ENCODE data around the gene TNNI3K. TPM values are rescaled to one million over a fixed set of nuclear protein-coding genes. Genes with fewer than 3 reads are reported as not detected.

The TNNI3K gene
- total RNA-seq, 2 donors from 2014 or later, result 0.45 to 0.98 TPM

DNA sequence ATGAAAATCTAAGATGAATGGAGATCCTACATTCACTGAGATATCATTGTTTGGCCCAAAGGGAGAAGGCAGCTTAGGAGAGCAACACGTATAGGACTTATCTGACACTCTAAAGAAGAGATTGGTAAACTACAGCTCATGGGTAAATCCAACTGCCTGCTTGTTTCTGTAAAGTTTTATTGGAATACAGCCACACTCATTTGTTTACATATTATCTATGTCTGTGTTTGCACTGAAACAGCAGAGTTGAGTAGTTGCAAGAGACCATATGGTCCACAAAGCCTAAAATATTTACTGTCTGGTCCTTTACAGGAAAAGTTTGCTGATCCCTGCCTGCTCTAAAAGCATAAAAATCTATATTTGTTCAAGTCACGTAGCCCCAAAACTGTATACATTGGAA is 291.5 kb downstream of the TNNI3K start:
- no peak for DNase-seq (ENCODE audit: low spot score in 2 of 2)
- ATAC-seq, result no peak
- Mint-ChIP-seq H3K9me3 (peaks cover 0 to 7% of the 10 kb centered on the region in 2 donors), H3K27ac (no peak overlapping the region), H3K36me3 (no peaks in the 10 kb centered on the region)

- no peak for DNase-seq (ENCODE audit: low spot score in 2 of 2)
- no peak for ATAC-seq
- Mint-ChIP-seq H3K27ac (no peak overlapping the region), H3K36me3 (no peaks in the 10 kb centered on the region), H3K9me3 (peaks cover 0 to 7% of the 10 kb centered on the region in 2 donors)
These were observed 292.9 kb downstream of the TNNI3K start for GRCh38 chr1:74528123-74528522.

DNA sequence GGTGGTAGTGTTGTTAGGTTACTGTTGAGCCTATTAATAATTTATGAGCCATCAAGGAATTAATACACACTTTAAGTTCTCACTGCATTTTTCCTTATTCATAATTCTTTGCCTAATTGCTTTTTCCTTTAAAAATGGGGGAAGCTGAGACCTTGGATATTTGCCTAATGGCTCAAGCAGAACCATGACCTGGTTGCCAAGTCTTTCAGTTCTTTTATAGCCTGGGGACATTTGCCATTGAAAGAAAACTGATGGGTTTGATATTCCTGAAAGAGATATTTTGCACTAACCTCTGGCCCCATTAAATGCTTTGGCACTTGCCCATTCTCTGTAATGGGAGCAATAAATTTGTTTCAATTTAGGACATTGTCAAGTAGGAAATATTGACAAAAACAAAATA is 295.7 kb downstream of the TNNI3K start:
- H3K36me3 Mint-ChIP-seq, result no peaks in the 10 kb centered on the region
- H3K9me3 Mint-ChIP-seq, result peaks cover 0 to 7% of the 10 kb centered on the region in 2 donors
- ATAC-seq, result no peak
- no peak for DNase-seq (ENCODE audit: low spot score in 2 of 2)
- H3K27ac Mint-ChIP-seq, result no peak overlapping the region

- ATAC-seq (no peak), DNase-seq (ENCODE audit: low spot score in 2 of 2) (no peak)
- Mint-ChIP-seq H3K27ac (no peak overlapping the region), H3K36me3 (no peaks in the 10 kb centered on the region), H3K9me3 (peaks cover 0 to 7% of the 10 kb centered on the region in 2 donors)
These were observed 296.6 kb downstream of the TNNI3K start for GRCh38 chr1:74531796-74532195.

DNA sequence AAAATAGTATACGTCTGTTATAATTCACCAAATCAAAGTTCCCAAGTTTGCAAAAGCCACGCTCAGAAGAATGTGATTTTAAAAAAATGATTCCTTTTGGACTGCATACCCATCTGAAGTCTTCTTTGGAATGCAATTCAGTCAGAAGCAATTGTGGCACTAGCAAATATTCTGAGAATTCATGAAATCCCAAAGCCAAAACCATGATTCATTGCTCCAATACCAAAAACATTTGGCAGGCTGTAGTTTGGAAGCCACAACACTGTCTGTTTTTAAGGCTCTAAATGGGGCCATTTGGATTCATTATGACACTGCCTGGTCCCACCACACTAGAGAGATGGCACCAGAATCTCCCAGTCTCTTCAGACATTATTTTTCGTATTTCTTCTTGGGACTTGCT is 299.1 kb downstream of the TNNI3K start:
- DNase-seq (ENCODE audit: low spot score in 2 of 2) (no peak), ATAC-seq (no peak)
- Mint-ChIP-seq H3K9me3 (no peaks in the 10 kb centered on the region), H3K27ac (no peak overlapping the region), H3K36me3 (no peaks in the 10 kb centered on the region)

- Mint-ChIP-seq H3K9me3 (no peaks in the 10 kb centered on the region), H3K36me3 (no peaks in the 10 kb centered on the region), H3K27ac (no peak overlapping the region)
- ATAC-seq (no peak), DNase-seq (ENCODE audit: low spot score in 2 of 2) (no peak)
These were observed 310.6 kb downstream of the TNNI3K start for GRCh38 chr1:74545821-74546220.

DNA sequence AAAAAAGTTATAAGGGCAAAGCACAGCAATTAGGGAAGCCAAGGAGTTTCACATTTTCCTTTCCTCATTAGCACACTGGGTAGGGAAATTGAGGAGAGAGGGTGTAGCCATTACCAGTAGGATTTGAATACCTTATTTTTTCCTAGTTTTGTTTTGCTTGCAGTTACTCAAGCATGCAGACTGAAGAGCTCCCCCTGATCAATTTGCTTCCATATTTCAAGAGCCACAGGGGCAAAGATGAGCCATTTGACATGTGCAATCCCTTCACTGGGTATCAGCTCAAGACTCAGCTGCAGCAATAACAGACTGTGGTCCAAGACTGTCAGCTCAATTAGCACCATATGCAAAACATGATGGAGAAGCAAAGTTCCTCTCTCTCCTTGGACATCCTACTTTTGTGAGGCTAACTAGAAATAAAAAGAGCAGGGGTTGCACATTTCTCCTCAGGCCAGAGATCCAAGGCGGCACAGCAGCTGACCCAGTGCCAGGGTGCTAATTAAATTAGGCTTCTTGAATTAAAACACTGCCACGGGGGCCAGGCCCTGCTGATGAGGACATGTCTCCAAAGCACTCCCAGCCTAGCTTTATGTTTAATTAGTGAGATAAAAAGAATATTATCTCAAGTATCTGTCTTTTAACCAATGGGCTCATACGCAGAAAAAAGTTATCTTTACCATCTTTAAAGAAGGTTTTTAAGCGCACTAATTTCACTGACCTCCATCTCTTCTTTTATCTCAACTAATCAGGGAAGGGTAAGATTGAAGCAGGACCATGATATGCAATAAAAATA is 314.0 kb downstream of the TNNI3K start:
- H3K36me3 Mint-ChIP-seq, result no peaks in the 10 kb centered on the region
- no peak overlapping the region for H3K27ac Mint-ChIP-seq
- no peak for DNase-seq (ENCODE audit: low spot score in 2 of 2)
- H3K9me3 Mint-ChIP-seq, result no peaks in the 10 kb centered on the region
- ATAC-seq, result no peak

- Mint-ChIP-seq H3K36me3 (no peaks in the 10 kb centered on the region), H3K9me3 (no peaks in the 10 kb centered on the region), H3K27ac (no peak overlapping the region)
- DNase-seq (ENCODE audit: low spot score in 2 of 2) (no peak), ATAC-seq (no peak)
These were observed 314.7 kb downstream of the TNNI3K start for GRCh38 chr1:74549932-74550331.

DNA sequence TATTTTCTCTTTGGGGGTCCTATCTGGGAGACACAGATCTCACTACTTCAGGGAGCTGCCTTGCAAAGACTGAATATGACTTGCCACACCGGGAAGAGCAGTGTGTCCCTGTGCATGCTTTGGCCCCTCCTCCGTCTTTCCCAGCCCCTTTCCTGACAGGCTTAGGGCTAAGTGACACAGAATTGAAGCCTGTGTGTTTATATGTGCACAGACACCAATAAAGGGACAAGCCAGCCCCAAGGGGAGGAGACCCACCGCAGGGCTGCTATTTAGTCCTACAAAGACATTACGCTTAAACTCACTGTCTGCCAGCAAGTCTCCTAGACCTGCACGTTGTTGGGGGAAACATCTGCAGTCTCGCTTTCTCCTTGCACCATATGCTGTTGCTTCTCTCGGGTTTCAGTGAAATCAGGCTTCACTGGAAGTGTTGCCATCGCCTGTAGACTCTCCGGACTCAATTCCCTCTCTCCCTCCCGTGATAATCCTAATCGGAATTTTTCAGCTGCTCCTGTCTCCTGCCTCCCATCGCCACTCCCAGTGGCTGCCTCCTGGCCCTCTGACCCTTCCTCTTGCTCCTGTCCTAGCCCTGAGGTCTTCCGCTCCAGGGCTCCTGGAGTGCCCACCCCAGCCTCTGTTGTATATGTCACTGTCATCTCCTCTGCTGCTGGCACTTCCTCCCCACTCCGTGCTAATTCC is 335.8 kb downstream of the TNNI3K start:
- H3K27ac Mint-ChIP-seq, result no peak overlapping the region
- no peak for ATAC-seq
- no peaks in the 10 kb centered on the region for H3K36me3 Mint-ChIP-seq
- no peaks in the 10 kb centered on the region for H3K9me3 Mint-ChIP-seq
- DNase-seq (ENCODE audit: low spot score in 2 of 2), result no peak

- H3K9me3 Mint-ChIP-seq, result no peaks in the 10 kb centered on the region
- H3K27ac Mint-ChIP-seq, result no peak overlapping the region
- ATAC-seq (no peak), DNase-seq (ENCODE audit: low spot score in 2 of 2) (no peak)
- no peaks in the 10 kb centered on the region for H3K36me3 Mint-ChIP-seq
These were observed 336.3 kb downstream of the TNNI3K start for GRCh38 chr1:74571493-74571800.

- ATAC-seq, result no peak
- H3K36me3 Mint-ChIP-seq, result no peaks in the 10 kb centered on the region
These were observed 336.7 kb downstream of the TNNI3K start for GRCh38 chr1:74571891-74572290.

DNA sequence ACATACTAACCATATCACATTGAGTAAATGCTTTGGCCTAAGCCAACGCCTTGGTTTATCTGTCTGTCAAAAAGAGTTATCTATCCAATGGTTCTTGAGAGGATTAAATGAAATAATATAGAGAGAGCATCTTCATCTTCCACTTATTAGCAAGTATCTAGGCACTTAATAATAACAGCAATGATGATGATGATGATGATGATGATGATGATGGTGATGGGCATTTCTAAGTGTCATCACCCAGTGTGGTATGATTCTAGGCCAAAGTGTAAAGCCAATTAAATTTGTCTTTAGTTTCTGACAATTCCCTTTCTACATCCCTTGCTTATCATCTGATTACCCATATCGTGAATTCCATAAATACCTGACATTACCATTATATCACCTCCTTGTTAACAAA is 342.9 kb downstream of the TNNI3K start:
- Mint-ChIP-seq H3K27ac (no peak overlapping the region), H3K36me3 (no peaks in the 10 kb centered on the region), H3K9me3 (no peaks in the 10 kb centered on the region)
- ATAC-seq (no peak), DNase-seq (ENCODE audit: low spot score in 2 of 2) (no peak)

More at GRCh38 chr1:74571891-74572290, 336.7 kb downstream of the TNNI3K start:
- no peak overlapping the region for H3K27ac Mint-ChIP-seq
- no peak for DNase-seq (ENCODE audit: low spot score in 2 of 2)
- H3K9me3 Mint-ChIP-seq, result no peaks in the 10 kb centered on the region

GRCh38 chr1:74579425-74579824 is 344.2 kb downstream of the TNNI3K start:
- ATAC-seq (no peak), DNase-seq (ENCODE audit: low spot score in 2 of 2) (no peak)
- Mint-ChIP-seq H3K27ac (no peak overlapping the region), H3K9me3 (no peaks in the 10 kb centered on the region), H3K36me3 (no peaks in the 10 kb centered on the region)

- DNase-seq (ENCODE audit: low spot score in 2 of 2) (no peak), ATAC-seq (no peak)
- H3K9me3 Mint-ChIP-seq, result no peaks in the 10 kb centered on the region
- no peaks in the 10 kb centered on the region for H3K36me3 Mint-ChIP-seq
- no peak overlapping the region for H3K27ac Mint-ChIP-seq
These were observed 348.2 kb downstream of the TNNI3K start for GRCh38 chr1:74583397-74583796.

DNA sequence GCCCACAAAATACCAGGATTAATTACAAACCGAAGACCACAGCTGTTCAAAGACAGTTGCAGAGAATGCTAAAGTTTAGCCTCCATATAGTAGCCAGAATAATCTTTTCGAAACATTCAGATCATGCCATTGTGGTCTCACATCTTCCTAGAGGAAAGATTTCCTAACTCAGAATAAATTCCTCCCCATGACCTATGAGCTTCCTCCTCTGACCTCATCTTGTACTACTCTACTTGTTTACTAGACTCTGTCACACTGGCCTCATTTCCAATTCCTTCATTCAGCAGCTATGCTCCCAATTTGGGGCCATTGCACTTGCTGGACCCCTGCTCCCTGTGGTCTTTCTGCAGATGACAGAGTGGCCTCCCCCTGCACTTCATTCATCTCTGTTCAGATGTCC is 349.0 kb downstream of the TNNI3K start:
- ATAC-seq, result no peak
- Mint-ChIP-seq H3K36me3 (no peaks in the 10 kb centered on the region), H3K9me3 (no peaks in the 10 kb centered on the region), H3K27ac (no peak overlapping the region)
- no peak for DNase-seq (ENCODE audit: low spot score in 2 of 2)

DNA sequence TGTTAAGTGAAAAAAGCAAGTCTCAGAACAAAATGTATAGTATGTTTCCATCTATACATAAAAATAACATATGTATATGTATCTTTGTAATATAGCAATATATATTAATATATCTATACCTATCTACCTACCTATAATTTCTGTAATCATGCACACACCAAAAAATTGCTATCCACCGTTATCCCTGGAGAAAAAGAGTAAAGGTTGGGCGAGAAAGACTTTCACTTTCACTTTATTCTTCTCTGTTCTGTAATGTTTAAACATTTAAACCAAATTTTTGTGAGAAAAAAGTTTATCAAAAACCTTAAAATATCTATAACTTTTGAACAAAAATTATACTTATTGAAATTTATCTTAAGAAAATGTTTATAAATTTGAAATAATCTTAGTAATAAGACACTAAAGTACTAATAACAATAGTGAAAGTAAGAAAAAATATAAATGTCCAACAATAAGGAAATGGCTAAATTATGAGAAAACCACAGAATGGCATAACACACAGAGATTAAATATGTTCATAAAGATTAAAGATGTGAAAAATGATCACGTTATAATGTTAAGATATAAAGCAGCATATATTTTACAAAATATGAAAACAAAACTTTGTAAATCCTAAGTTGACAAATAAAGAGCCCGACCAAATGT is 351.2 kb downstream of the TNNI3K start:
- H3K9me3 Mint-ChIP-seq, result no peaks in the 10 kb centered on the region
- H3K27ac Mint-ChIP-seq, result no peak overlapping the region
- ATAC-seq (no peak), DNase-seq (ENCODE audit: low spot score in 2 of 2) (no peak)
- H3K36me3 Mint-ChIP-seq, result no peaks in the 10 kb centered on the region

DNA sequence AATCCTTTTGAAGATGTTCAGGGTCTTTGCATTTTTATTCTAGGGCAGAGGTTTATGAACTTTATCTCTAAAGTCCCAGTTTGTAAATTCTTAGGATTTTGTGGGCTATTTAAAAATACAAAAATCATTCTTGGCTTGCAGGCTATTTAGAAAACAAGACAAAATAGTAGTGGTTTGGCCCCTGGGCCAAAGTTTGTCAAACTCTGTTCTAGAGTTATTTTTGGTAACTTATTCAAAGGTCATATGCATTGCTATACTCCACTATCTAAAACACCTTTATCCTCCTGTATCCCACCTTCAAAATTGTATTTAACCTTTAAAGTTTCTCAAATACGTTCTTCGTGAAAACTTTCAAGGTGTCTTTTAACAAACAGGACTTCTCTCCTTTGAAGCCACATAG is 352.7 kb downstream of the TNNI3K start:
- DNase-seq (ENCODE audit: low spot score in 2 of 2) (no peak), ATAC-seq (no peak)
- no peaks in the 10 kb centered on the region for H3K36me3 Mint-ChIP-seq
- no peaks in the 10 kb centered on the region for H3K9me3 Mint-ChIP-seq
- H3K27ac Mint-ChIP-seq, result no peak overlapping the region

- Mint-ChIP-seq H3K9me3 (no peaks in the 10 kb centered on the region), H3K36me3 (no peaks in the 10 kb centered on the region), H3K27ac (no peak overlapping the region)
- ATAC-seq, result no peak
- no peak for DNase-seq (ENCODE audit: low spot score in 2 of 2)
These were observed 355.1 kb downstream of the TNNI3K start for GRCh38 chr1:74590288-74590687.
